GM18951 (cell line): ENCODE results near the gene NAE1.

Source experiments
- POLR2A ChIP-seq: IDR thresholded peaks from 4 replicates; pipeline ENCODE4 v1.6.1; 2011; ENCODE audit warnings: mild to moderate bottlenecking; ENCODE audit not compliant: insufficient read length, insufficient read depth; ENCODE audit errors: extremely low read depth
- in situ Hi-C: fragments of 300-500 bp; cut with MboI; formaldehyde crosslinking; loops from one replicate; pipeline ENCODE4 v1.12.0; 2022; ENCODE audit warnings: low sequenced_read_pairs, mixed read lengths, inconsistent platforms; ENCODE audit not compliant: unreplicated experiment

The NAE1 gene

GRCh38 chr16:66857437-66857836 lies 26.7 kb upstream of the NAE1 start:
- no peak for TF ChIP-seq POLR2A
- in situ Hi-C loops: loop anchor here (25.0 kb wide), 1 partner anchor 445 kb away; no protein-coding TSS in a partner anchor

GRCh38 chr16:66856801-66857200 lies 26.0 kb upstream of the NAE1 start:
- no peak for TF ChIP-seq POLR2A

GRCh38 chr16:66856184-66856730 lies 25.5 kb upstream of the NAE1 start:
- in situ Hi-C loops: loop anchor here (25.0 kb wide), 1 partner anchor 444 kb away; no protein-coding TSS in a partner anchor
- no peak for TF ChIP-seq POLR2A

More at GRCh38 chr16:66856801-66857200, 26.0 kb upstream of the NAE1 start:
- in situ Hi-C loops: loop anchor here (25.0 kb wide), 1 partner anchor 444 kb away; no protein-coding TSS in a partner anchor

DNA sequence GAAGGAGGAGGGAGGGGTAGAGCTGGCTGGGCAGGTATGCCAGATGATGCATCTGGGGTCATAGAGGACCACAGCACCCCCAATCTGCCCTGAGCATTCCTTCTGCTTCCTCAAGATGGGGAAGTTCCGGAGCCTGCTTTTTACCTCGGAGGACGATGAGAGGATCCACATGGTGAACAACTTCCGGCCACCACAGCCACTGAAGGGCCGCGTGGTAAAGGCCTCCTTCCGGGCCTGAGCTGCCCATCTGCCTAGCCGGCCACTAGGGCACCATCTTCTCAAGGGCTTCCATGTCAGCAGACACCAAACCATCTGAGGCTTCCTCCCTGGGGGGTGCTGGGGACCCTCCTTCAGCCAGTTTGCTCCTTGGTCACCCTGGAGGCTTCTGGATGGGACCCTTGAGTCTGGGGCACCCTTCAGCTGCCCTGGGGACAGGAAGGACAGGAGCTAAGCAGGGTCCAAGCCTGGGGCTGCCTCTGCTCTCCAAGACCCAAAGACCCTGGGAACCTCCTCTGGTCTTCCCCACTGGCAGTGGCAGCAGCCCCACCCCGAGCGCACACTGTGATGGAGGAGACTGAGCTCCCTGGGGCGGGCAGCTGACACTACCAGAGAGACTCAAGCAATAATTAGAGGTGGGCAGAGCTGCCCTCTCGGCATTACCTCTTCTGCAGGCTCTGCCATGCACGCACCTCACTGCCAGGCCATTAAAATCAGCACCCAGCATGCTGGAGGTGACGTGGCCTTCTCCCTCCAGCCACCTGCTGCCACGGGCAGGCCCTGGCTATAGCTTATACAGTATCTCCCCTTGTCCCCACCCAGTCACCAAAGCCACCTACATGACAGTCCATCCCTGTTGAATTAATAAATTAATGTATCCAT lies 22.7 kb upstream of the NAE1 start:
- no peak for TF ChIP-seq POLR2A
- in situ Hi-C loops: loop anchor here (25.0 kb wide), 1 partner anchor 441 kb away; no protein-coding TSS in a partner anchor

DNA sequence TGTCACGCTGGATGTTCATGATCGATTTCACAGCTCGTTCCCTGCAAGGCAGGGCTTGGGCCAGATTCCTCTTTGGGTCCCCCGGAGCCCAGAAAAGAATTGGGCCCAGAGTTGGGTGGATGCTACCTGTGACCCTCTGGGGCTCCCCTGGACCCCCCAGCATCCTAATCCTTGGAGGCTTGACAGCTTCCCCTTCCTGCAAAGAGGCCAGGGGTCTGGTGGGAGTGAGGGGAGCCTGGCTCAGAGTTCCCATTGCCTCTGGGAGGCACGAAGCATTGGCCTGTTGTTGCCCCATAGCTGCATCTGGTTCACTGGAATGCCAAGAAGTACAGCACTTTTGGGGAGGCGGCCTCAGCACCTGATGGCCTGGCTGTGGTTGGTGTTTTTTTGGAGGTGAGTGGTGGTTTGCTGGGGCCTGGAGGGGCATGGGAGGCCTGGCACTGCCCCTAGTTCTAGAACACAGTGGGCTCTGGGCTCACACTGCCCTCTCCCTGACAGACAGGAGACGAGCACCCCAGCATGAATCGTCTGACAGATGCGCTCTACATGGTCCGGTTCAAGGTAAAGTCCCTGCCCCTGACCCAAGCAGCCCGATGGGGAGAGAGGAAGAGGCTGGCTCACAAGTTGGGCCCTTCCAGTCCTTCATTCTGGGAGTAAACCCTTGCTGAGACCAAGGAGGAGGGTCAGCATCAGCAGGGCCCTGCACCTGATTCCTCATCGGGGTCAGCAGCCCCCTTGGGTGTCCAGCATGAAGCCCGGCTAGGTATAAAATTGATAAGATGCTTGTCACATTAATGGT lies 20.6 kb upstream of the NAE1 start:
- TF ChIP-seq POLR2A: no peak
- in situ Hi-C loops: loop anchor here (25.0 kb wide), 1 partner anchor 439 kb away; no protein-coding TSS in a partner anchor

- in situ Hi-C loops: loop anchor here (25.0 kb wide), 1 partner anchor 438 kb away; no protein-coding TSS in a partner anchor
- no peak for TF ChIP-seq POLR2A
These were observed 19.5 kb upstream of the NAE1 start for GRCh38 chr16:66850115-66850815.

DNA sequence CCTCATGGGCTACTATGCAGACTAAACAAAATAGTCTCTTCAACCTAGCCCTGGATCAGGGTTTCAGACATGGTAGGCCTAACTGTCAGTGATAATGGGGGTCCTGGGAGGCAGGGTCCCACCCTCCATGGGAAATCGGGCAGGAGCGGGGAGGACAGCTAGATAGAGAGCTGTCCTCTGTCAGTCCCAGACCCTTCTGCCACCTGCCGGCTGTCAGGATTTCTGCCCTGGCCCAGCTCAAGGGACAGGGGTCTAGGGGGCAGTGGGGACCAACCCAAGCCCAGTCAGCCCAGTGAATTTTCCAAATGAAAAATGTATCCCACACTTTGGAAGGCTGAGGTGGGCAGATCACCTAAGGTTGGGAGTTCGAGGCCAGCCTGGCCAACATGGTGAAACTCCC lies 18.8 kb upstream of the NAE1 start:
- TF ChIP-seq POLR2A: no peak
- in situ Hi-C loops: no loop called here

GRCh38 chr16:66849021-66849420 lies 18.2 kb upstream of the NAE1 start:
- no peak for TF ChIP-seq POLR2A
- in situ Hi-C loops: no loop called here

- TF ChIP-seq POLR2A: no peak
- in situ Hi-C loops: no loop called here
These were observed 17.4 kb upstream of the NAE1 start for GRCh38 chr16:66848172-66848571.

DNA sequence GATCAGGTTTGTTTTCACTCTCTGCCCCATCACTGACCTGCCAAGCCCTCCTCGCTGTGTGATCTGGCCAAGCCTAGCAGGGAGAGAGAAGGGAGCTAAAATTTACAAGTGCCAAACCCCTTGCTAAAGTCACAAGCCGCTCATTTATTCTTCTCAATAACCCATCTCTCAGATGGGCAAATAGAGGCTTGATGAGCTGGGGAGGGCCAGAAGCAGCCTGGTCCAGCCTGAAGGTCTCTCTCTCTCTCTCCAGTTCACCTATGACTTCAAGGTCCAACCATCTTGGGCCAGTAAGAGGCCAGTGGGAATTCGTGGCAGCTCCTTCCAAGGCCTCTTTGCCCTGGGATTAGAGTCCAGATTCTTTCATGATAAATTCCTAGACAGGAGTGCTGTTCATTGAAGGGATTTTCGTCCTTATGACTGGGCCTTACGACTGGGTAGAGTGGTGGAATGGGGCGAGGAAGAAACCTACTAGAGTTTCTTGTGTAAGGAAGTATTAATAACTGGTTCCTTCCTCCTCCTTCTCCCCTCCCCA lies 16.8 kb upstream of the NAE1 start:
- in situ Hi-C loops: no loop called here
- TF ChIP-seq POLR2A: no peak

- in situ Hi-C loops: no loop called here
- TF ChIP-seq POLR2A: no peak
These were observed 16.1 kb upstream of the NAE1 start for GRCh38 chr16:66846831-66847230.

GRCh38 chr16:66846266-66846665 lies 15.5 kb upstream of the NAE1 start:
- TF ChIP-seq POLR2A: no peak

More at GRCh38 chr16:66846266-66846665, 15.5 kb upstream of the NAE1 start:
- in situ Hi-C loops: no loop called here
